Caco-2 (cell line): ENCODE data around the gene FADS6. TPM values are rescaled to one million over a fixed set of nuclear protein-coding genes. Genes with fewer than 3 reads are reported as not detected.

Source experiments
- BruUV-seq: library from RNA; stranded (reverse); fragments of 400-500 nt; replicated peaks from 2 replicates; lab custom pipeline; 2021; lab: Mats Ljungman, UMichigan
- CTCF ChIA-PET: fragments of 300-600 bp; sonication (Branson Sonifier 250); formaldehyde crosslinking; loops from one replicate; lab custom pipeline; 2022; ENCODE audit warnings: antibody characterized with exemption; lab: Charles Lee
- POLR2A ChIA-PET: fragments of 300-600 bp; sonication (Branson Sonifier 250); formaldehyde crosslinking; loops from one replicate; lab custom pipeline; 2022; ENCODE audit warnings: antibody characterized with exemption; lab: Charles Lee
- DNase-seq, 2 experiments: peaks; one replicate each; pipeline versions ENCODE4 v3.0.0 to v3.0.0-alpha.2; 2020 to 2022
- H3K27me3 ChIP-seq: replicated peaks from 2 replicates; pipeline ENCODE4 v1.6.0; 2011; ENCODE audit warnings: low read length; ENCODE audit not compliant: control insufficient read depth, insufficient read depth
- H3K36me3 ChIP-seq: 2 replicates; pipeline ENCODE4 v1.5.1; 2011; ENCODE audit warnings: low read length; ENCODE audit not compliant: control insufficient read depth, insufficient read depth
- H3K4me1 ChIP-seq: fragments of 250-450 bp; sonication (Bioruptor Pico); 2 replicates; pipeline ENCODE4 v1.5.1; 2020; ENCODE audit warnings: mild to moderate bottlenecking
- H3K4me3 ChIP-seq: 2 replicates; pipeline ENCODE4 v1.5.1; 2011; ENCODE audit warnings: low read depth, mild to moderate bottlenecking, control low read depth, low read length
- H3K9me3 ChIP-seq: fragments of 250-450 bp; sonication (Bioruptor Pico); 2 replicates; pipeline ENCODE4 v1.5.1; 2020; ENCODE audit warnings: mild to moderate bottlenecking, moderate library complexity
- H3K27ac Mint-ChIP-seq: one replicate; pipeline ENCODE4 v1.8.0; 2022; ENCODE audit warnings: mixed read lengths; ENCODE audit not compliant: unreplicated experiment
- H3K27me3 Mint-ChIP-seq: one replicate; pipeline ENCODE4 v1.8.0; 2022; ENCODE audit warnings: mixed read lengths; ENCODE audit not compliant: insufficient read depth, unreplicated experiment
- H3K36me3 Mint-ChIP-seq: one replicate; pipeline ENCODE4 v1.8.0; 2022; ENCODE audit warnings: mild to moderate bottlenecking, mixed read lengths; ENCODE audit not compliant: insufficient read depth, unreplicated experiment
- H3K4me1 Mint-ChIP-seq: one replicate; pipeline ENCODE4 v1.8.0; 2022; ENCODE audit warnings: low read depth, mixed read lengths; ENCODE audit not compliant: unreplicated experiment
- H3K4me3 Mint-ChIP-seq: one replicate; pipeline ENCODE4 v1.8.0; 2022; ENCODE audit warnings: mild to moderate bottlenecking, moderate library complexity, mixed read lengths; ENCODE audit not compliant: unreplicated experiment
- H3K9me3 Mint-ChIP-seq: one replicate; pipeline ENCODE4 v1.8.0; 2022; ENCODE audit warnings: mixed read lengths; ENCODE audit not compliant: unreplicated experiment
- intact Hi-C: fragments of 100-400 bp; cut with micrococcal nuclease; formaldehyde crosslinking; loops from one replicate; pipeline ENCODE4 v1.10.0; 2022; ENCODE audit not compliant: unreplicated experiment
- total RNA-seq: library from RNA; stranded (reverse); gene quantifications from 2 replicates; pipeline ENCODE4 v1.2.3, GENCODE V29; 2022
- TF ChIP-seq, protein P1 (sequence below), 2 experiments: fragments of 200-600 bp in 1 of 2; IDR thresholded peaks; 1 replicate in 1 of 2; 2 replicates in 1 of 2; pipeline versions ENCODE4 v1.5.1 to v1.8.0; 2011 to 2022; ENCODE audit warnings: antibody characterized with exemption in 1 of 2, control low read depth in 1 of 2, inconsistent platforms in 1 of 2, low read depth in 1 of 2, low read length in 1 of 2, mild to moderate bottlenecking in 1 of 2, moderate library complexity in 1 of 2; ENCODE audit not compliant: insufficient read depth in 1 of 2, severe bottlenecking in 1 of 2, unreplicated experiment in 1 of 2

FADS6 gene
- total RNA-seq, 1 experiment from 2014 or later: 2.6 TPM

DNA sequence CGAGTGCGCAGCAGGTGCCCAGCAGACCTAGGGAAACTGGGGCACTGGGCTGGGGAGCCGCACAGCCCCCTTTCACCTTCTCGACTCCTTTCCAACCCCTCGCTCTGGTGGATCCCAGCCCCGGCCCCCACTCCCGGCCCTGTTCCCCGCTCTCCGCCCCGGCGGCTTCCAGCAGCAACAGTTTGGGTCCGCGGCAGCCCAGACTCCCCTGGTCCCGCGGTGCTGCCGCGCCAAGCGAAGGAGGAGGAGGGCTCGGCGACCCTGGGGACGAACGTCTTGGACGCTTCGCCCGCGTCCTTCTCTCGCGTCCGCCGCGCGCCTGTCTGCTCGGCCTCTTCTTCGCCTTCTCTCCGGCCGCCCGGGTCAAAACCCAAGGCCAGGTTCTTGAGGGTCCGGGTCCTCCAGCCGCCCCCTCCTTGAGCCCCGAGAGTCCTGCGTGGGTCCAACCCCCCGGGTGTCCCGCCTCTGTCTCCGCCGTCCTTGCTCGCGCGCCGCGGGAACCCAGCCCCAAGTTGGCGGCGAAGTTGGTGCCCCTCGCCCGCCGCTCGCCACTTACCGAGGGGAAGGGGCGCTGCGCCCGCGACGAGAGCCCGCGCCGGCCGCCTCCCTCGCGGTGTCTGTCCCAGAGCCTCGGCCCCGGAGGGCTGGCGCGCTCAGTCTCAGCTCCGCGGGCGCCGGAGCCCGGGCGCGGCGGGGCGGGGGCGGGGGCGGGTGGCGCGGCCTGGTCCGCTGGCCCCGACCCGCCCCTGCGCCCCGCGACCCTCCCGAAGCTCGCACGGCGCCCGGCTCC, 32.4 kb downstream of the FADS6 start:
- DNase-seq: no peak
- TF ChIP-seq, protein P1, sequence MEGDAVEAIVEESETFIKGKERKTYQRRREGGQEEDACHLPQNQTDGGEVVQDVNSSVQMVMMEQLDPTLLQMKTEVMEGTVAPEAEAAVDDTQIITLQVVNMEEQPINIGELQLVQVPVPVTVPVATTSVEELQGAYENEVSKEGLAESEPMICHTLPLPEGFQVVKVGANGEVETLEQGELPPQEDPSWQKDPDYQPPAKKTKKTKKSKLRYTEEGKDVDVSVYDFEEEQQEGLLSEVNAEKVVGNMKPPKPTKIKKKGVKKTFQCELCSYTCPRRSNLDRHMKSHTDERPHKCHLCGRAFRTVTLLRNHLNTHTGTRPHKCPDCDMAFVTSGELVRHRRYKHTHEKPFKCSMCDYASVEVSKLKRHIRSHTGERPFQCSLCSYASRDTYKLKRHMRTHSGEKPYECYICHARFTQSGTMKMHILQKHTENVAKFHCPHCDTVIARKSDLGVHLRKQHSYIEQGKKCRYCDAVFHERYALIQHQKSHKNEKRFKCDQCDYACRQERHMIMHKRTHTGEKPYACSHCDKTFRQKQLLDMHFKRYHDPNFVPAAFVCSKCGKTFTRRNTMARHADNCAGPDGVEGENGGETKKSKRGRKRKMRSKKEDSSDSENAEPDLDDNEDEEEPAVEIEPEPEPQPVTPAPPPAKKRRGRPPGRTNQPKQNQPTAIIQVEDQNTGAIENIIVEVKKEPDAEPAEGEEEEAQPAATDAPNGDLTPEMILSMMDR (IDR thresholded peaks at IDR 0.05; ENCODE audit: insufficient read depth in 1 of 2, low read depth in 1 of 2, low read length in 1 of 2, severe bottlenecking in 1 of 2, unreplicated experiment in 1 of 2): no peak
- Mint-ChIP-seq H3K4me3 (peak overlapping the region; percentile 56), H3K9me3 (no peaks in the 10 kb centered on the region), H3K27me3 (peaks cover 30% of the 10 kb centered on the region), H3K27ac (no peak overlapping the region), H3K36me3 (peaks cover 17% of the 10 kb centered on the region), H3K4me1 (peaks cover 8% of the 10 kb centered on the region)
- H3K36me3 ChIP-seq: peaks cover 3% of the 10 kb centered on the region; the same call in 1 of the 2 replicates
- no TSS peak for BruUV-seq
- peaks cover 12% of the 10 kb centered on the region for H3K27me3 ChIP-seq
- peaks cover 32% of the 10 kb centered on the region for H3K4me1 ChIP-seq
- POLR2A ChIA-PET: interaction anchor here (1.7 kb wide), 1 partner anchor 9 kb away, joined by 12 read pairs; no protein-coding TSS in a partner anchor
- H3K9me3 ChIP-seq: no peaks in the 10 kb centered on the region
- intact Hi-C loops: no loop called here
- peak overlapping the region; percentile 27 for H3K4me3 ChIP-seq
- CTCF ChIA-PET: interaction anchor here (0.5 to 4.9 kb wide), 10 partner anchors 9 to 340 kb away, joined by 3 to 43 read pairs (median 11); partner anchors contain the start of gene FDXR

DNA sequence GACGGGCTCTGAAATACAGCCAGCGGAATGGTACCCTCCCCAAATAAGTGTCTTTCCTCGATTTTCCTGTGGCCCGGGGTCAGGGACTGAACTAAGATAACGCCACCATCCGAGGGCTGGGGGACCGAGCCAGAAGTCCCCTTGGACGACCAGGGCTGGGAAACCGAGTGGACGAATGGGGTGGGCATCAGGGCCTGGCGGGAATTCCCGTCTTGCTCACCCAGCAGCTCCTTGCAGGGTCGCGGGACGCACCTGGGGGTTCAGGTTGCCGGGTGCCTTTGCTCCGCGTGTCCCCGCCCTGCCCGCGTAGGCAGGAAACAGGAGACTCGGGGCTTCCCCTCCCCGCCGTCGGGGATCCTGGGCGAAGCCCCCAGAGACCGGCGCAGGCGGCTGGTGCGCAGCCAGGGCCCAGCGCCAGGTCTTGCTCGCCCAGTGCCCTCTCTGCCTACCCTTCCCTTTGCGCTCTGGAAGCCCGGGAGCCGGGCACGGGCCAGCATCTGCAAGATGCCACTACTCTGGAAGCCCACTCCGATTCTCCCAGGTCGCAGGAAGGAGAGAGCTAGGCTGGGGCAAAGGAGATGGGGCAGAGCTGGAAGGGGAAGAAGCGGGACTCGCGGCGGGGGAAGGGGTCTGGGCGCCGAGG, 33.1 kb downstream of the FADS6 start:
- CTCF ChIA-PET: interaction anchor here (0.5 to 4.9 kb wide), 7 partner anchors 8 to 341 kb away, joined by 3 to 43 read pairs (median 7); partner anchors contain the start of gene FDXR
- TF ChIP-seq, protein P1 (IDR thresholded peaks at IDR 0.05; ENCODE audit: insufficient read depth in 1 of 2, low read depth in 1 of 2, low read length in 1 of 2, severe bottlenecking in 1 of 2, unreplicated experiment in 1 of 2): no peak
- no peaks in the 10 kb centered on the region for H3K9me3 ChIP-seq
- peaks cover 3% of the 10 kb centered on the region; the same call in 1 of the 2 replicates for H3K36me3 ChIP-seq
- peaks cover 32% of the 10 kb centered on the region for H3K4me1 ChIP-seq
- POLR2A ChIA-PET: no interaction called here
- Mint-ChIP-seq H3K27ac (no peak overlapping the region), H3K36me3 (peaks cover 17% of the 10 kb centered on the region), H3K4me1 (peaks cover 8% of the 10 kb centered on the region), H3K9me3 (no peaks in the 10 kb centered on the region), H3K4me3 (peak overlapping the region; percentile 56), H3K27me3 (peaks cover 31% of the 10 kb centered on the region)
- intact Hi-C loops: no loop called here
- no peak for DNase-seq
- H3K27me3 ChIP-seq: peaks cover 13% of the 10 kb centered on the region
- H3K4me3 ChIP-seq: no peak overlapping the region
- no TSS peak for BruUV-seq
